GM12874 (cell line): ENCODE data around the gene PBRM1.

Experiments used
- CTCF ChIP-seq: IDR thresholded peaks from 2 replicates; pipeline ENCODE4 v1.5.1; 2011; ENCODE audit warnings: low read depth, mild to moderate bottlenecking, control low read depth, low read length, moderate library complexity; ENCODE audit not compliant: insufficient read depth

PBRM1 gene

GRCh38 chr3:52596658-52597265 is 89.0 kb downstream of the PBRM1 start:
- no peak for TF ChIP-seq CTCF

GRCh38 chr3:52593103-52593502 is 92.6 kb downstream of the PBRM1 start:
- TF ChIP-seq CTCF: no peak

- no peak for TF ChIP-seq CTCF
These were observed 111.4 kb downstream of the PBRM1 start for GRCh38 chr3:52574056-52574965.

- TF ChIP-seq CTCF: no peak
These were observed 113.5 kb downstream of the PBRM1 start for GRCh38 chr3:52572221-52572620.

- no peak for TF ChIP-seq CTCF
These were observed 115.6 kb downstream of the PBRM1 start for GRCh38 chr3:52570076-52570475.

GRCh38 chr3:52568069-52568468 is 117.6 kb downstream of the PBRM1 start:
- TF ChIP-seq CTCF: no peak

GRCh38 chr3:52563984-52564383 is 121.7 kb downstream of the PBRM1 start:
- no peak for TF ChIP-seq CTCF
